HCT116 (cell line): Measurements from ENCODE around the gene HAND2. TPM values are rescaled to one million over a fixed set of nuclear protein-coding genes. Genes with fewer than 3 reads are reported as not detected.

ENCODE experiments used
- ATAC-seq: fragments of 200-7000 bp; cut with Tn5 transposase; 2 replicates; pipeline ENCODE4 v1.9.1; 2020; ENCODE audit warnings: mild to moderate bottlenecking, moderate library complexity
- BruUV-seq: library from RNA; stranded (reverse); fragments of 400-500 nt; replicated peaks from 2 replicates; lab custom pipeline; 2021; lab: Mats Ljungman, UMichigan
- CTCF ChIA-PET: fragments of 300-600 bp; sonication (Branson Sonifier 250); formaldehyde crosslinking; loops from one replicate; lab custom pipeline; 2021; ENCODE audit warnings: antibody characterized with exemption; lab: Charles Lee
- POLR2A ChIA-PET: fragments of 300-600, 350-600 bp; sonication (Branson Sonifier 250); formaldehyde crosslinking; loops from one replicate; lab custom pipeline; 2021; ENCODE audit warnings: antibody characterized with exemption; lab: Charles Lee
- RAD21 ChIA-PET, 2 experiments: fragments of 300-600 bp; sonication (Branson Sonifier 250); formaldehyde crosslinking; loops; one replicate each; lab custom pipeline; 2023; ENCODE audit warnings: low total read pairs in 2 of 2; ENCODE audit not compliant: uncharacterized antibody in 2 of 2, unreplicated experiment in 2 of 2, low non-redundant PET in 1 of 2; lab: Charles Lee
- DNase-seq: peaks from one replicate; pipeline ENCODE4 v3.0.0-alpha.2; 2010; ENCODE audit warnings: low read depth, low spot score
- H2AFZ ChIP-seq: fragments of 200-600 bp; shearing (Covaris generic), sonication (generic); 2 replicates; pipeline ENCODE4 v1.6.1; 2017; ENCODE audit warnings: low read depth, mixed run types, mixed read lengths, antibody characterized with exemption, low read length; ENCODE audit not compliant: poor library complexity, severe bottlenecking
- H3K27ac ChIP-seq: 2 replicates; pipeline ENCODE4 v1.5.1; 2012; ENCODE audit warnings: low read depth, low read length
- H3K27me3 ChIP-seq: fragments of 200-600 bp; sonication (generic); 2 replicates; pipeline ENCODE4 v1.6.1; 2016; ENCODE audit warnings: mixed run types, low read length, mixed read lengths; ENCODE audit not compliant: insufficient read depth
- H3K36me3 ChIP-seq, 2 experiments: fragments of 200-500 bp in 1 of 2; fragments of 200-600 bp in 1 of 2; sonication (Bioruptor generic) in 1 of 2; sonication (generic) in 1 of 2; 2 replicates each; pipeline versions ENCODE4 v1.5.1 to v1.6.1; 2014 to 2016; ENCODE audit warnings: low read length in 2 of 2, inconsistent platforms in 1 of 2, mixed read lengths in 1 of 2, mixed run types in 1 of 2; ENCODE audit not compliant: insufficient read depth in 2 of 2, control insufficient read depth in 1 of 2
- H3K4me1 ChIP-seq, 2 experiments: fragments of 200-600 bp in 1 of 2; sonication (generic) in 1 of 2; 2 replicates each; pipeline versions ENCODE4 v1.5.1 to v1.6.1; 2012 to 2017; ENCODE audit warnings: low read length in 2 of 2, inconsistent platforms in 1 of 2, mild to moderate bottlenecking in 1 of 2, mixed read lengths in 1 of 2, mixed run types in 1 of 2, moderate library complexity in 1 of 2; ENCODE audit not compliant: insufficient read depth in 2 of 2, control insufficient read depth in 1 of 2
- H3K4me2 ChIP-seq: fragments of 200-600 bp; sonication (generic); 2 replicates; pipeline ENCODE4 v1.6.1; 2017; ENCODE audit warnings: mixed run types, low read length, mixed read lengths
- H3K4me3 ChIP-seq, 2 experiments: fragments of 200-600 bp in 1 of 2; sonication (generic) in 1 of 2; replicated peaks in 1 of 2; 2 replicates each; pipeline ENCODE4 v1.5.1; 2011 to 2016; ENCODE audit warnings: low read length in 2 of 2, control low read depth in 1 of 2, low read depth in 1 of 2, mild to moderate bottlenecking in 1 of 2, mixed read lengths in 1 of 2, mixed run types in 1 of 2
- H3K79me2 ChIP-seq: fragments of 200-600 bp; sonication (generic); 2 replicates; pipeline ENCODE4 v1.6.1; 2017; ENCODE audit warnings: mild to moderate bottlenecking, mixed run types, low read length, moderate library complexity, mixed read lengths; ENCODE audit not compliant: insufficient read depth
- H3K9ac ChIP-seq: fragments of 200-600 bp; sonication (generic); 2 replicates; pipeline ENCODE4 v1.6.1; 2016; ENCODE audit warnings: low read length, mixed read lengths
- H3K9me2 ChIP-seq: fragments of 200-600 bp; sonication (generic), shearing (Covaris generic); 2 replicates; pipeline ENCODE4 v1.6.1; 2017; ENCODE audit warnings: mixed run types, mild to moderate bottlenecking, moderate library complexity; ENCODE audit not compliant: insufficient read depth
- H3K9me3 ChIP-seq, 2 experiments: fragments of 200-500 bp in 1 of 2; fragments of 200-600 bp in 1 of 2; sonication (Bioruptor generic) in 1 of 2; sonication (generic) in 1 of 2; 2 replicates each; pipeline ENCODE4 v1.6.1; 2014 to 2017; ENCODE audit warnings: low read length in 2 of 2, mixed read lengths in 2 of 2, inconsistent platforms in 1 of 2, low read depth in 1 of 2, mild to moderate bottlenecking in 1 of 2, mixed run types in 1 of 2, moderate library complexity in 1 of 2; ENCODE audit not compliant: control insufficient read depth in 1 of 2, insufficient read depth in 1 of 2
- H4K20me1 ChIP-seq: fragments of 200-600 bp; sonication (generic), shearing (Covaris generic); 2 replicates; pipeline ENCODE4 v1.6.1; 2017; ENCODE audit warnings: mixed run types, mild to moderate bottlenecking, moderate library complexity; ENCODE audit not compliant: insufficient read depth
- ATF3 ChIP-seq: IDR thresholded peaks from 2 replicates; pipeline ENCODE4 v1.6.1; 2012
- CBX3 ChIP-seq: IDR thresholded peaks from 2 replicates; pipeline ENCODE4 v1.6.1; 2012; ENCODE audit warnings: low read depth
- CEBPB ChIP-seq: IDR thresholded peaks from 2 replicates; pipeline ENCODE4 v1.6.1; 2012; ENCODE audit warnings: low read depth
- CTCF ChIP-seq, 3 experiments: fragments of 200-600 bp in 1 of 3; sonication (generic) in 1 of 3; IDR thresholded peaks in 2 of 3; conservative IDR thresholded peaks in 1 of 3; 2 replicates each; pipeline ENCODE4 v1.5.1; 2012 to 2017; ENCODE audit warnings: low read depth in 2 of 3, low read length in 2 of 3, antibody characterized with exemption in 1 of 3, borderline replicate concordance in 1 of 3, control low read depth in 1 of 3, mild to moderate bottlenecking in 1 of 3, mixed read lengths in 1 of 3, mixed run types in 1 of 3, moderate library complexity in 1 of 3; ENCODE audit not compliant: insufficient read depth in 1 of 3
- EGR1 ChIP-seq: IDR thresholded peaks from 2 replicates; pipeline ENCODE4 v1.6.1; 2012; ENCODE audit warnings: low read depth
- EZH2phosphoT487 ChIP-seq: fragments of 200-600 bp; IDR thresholded peaks from 2 replicates; pipeline ENCODE4 v1.6.1; 2018; ENCODE audit warnings: antibody characterized with exemption, borderline replicate concordance
- FOSL1 ChIP-seq: IDR thresholded peaks from 2 replicates; pipeline ENCODE4 v1.6.1; 2012; ENCODE audit warnings: low read depth
- JUND ChIP-seq: IDR thresholded peaks from 2 replicates; pipeline ENCODE4 v1.6.1; 2012
- MAX ChIP-seq: IDR thresholded peaks from 2 replicates; pipeline ENCODE4 v1.6.1; 2012
- POLR2A ChIP-seq: IDR thresholded peaks from 2 replicates; pipeline ENCODE4 v1.7.0; 2011; ENCODE audit warnings: borderline replicate concordance; ENCODE audit not compliant: insufficient read depth, insufficient read length; ENCODE audit errors: extremely low read depth
- SIN3A ChIP-seq: IDR thresholded peaks from 2 replicates; pipeline ENCODE4 v1.6.1; 2012; ENCODE audit warnings: low read depth
- SP1 ChIP-seq: IDR thresholded peaks from 2 replicates; pipeline ENCODE4 v1.6.1; 2012; ENCODE audit warnings: low read depth
- SRF ChIP-seq: IDR thresholded peaks from 2 replicates; pipeline ENCODE4 v1.6.1; 2012; ENCODE audit warnings: low read depth
- TCF7L2 ChIP-seq: IDR thresholded peaks from 2 replicates; pipeline ENCODE4 v1.7.0; 2011; ENCODE audit warnings: borderline replicate concordance, inconsistent platforms; ENCODE audit not compliant: insufficient read depth, insufficient read length; ENCODE audit errors: extremely low read depth
- YY1 ChIP-seq: IDR thresholded peaks from 2 replicates; pipeline ENCODE4 v1.6.1; 2011; ENCODE audit warnings: low read length, low read depth, moderate library complexity, mild to moderate bottlenecking; ENCODE audit not compliant: insufficient replicate concordance; ENCODE audit errors: extremely low read depth
- ZBTB33 ChIP-seq: IDR thresholded peaks from 2 replicates; pipeline ENCODE4 v1.6.1; 2011; ENCODE audit warnings: mild to moderate bottlenecking, low read length, moderate library complexity; ENCODE audit not compliant: insufficient replicate concordance; ENCODE audit errors: extremely low read depth
- ZFX ChIP-seq: fragments of 450-650 bp; IDR thresholded peaks from 2 replicates; pipeline ENCODE4 v1.6.1; 2017
- ZNF274 ChIP-seq: fragments of 200-500 bp; sonication (Bioruptor generic); IDR thresholded peaks from 2 replicates; pipeline ENCODE4 v1.6.1; 2014; ENCODE audit warnings: mild to moderate bottlenecking, low read depth, low read length, inconsistent platforms
- intact Hi-C: fragments of 100-400 bp; cut with micrococcal nuclease; formaldehyde crosslinking; loops from 2 replicates; pipeline ENCODE4 v1.10.0; 2022
- total RNA-seq: library from RNA; stranded (reverse); gene quantifications from one replicate; pipeline ENCODE4 v1.2.1, GENCODE V29; 2021; ENCODE audit not compliant: unreplicated experiment

The HAND2 gene
- total RNA-seq, 1 experiment from 2014 or later, result not detected

- TF ChIP-seq EZH2phosphoT487 (no peak), SRF (no peak), SIN3A (no peak), ZNF274 (no peak), ZFX (no peak)
These were observed 10.6 kb downstream of the HAND2 start (continued) for GRCh38 chr4:173519111-173520101.

GRCh38 chr4:173518425-173519102 lies 11.5 kb downstream of the HAND2 start:
- no TSS peak for BruUV-seq
- ATAC-seq, result no peak
- H4K20me1 ChIP-seq, result no peaks in the 10 kb centered on the region
- ChIA-PET RAD21 (no interaction called here), POLR2A (no interaction called here), CTCF (no interaction called here)
- H3K79me2 ChIP-seq, result no peaks in the 10 kb centered on the region
- no peaks in the 10 kb centered on the region for H3K9me3 ChIP-seq
- no peaks in the 10 kb centered on the region for H3K4me1 ChIP-seq
- DNase-seq, result no peak
- H3K9ac ChIP-seq, result no peak overlapping the region
- TF ChIP-seq ATF3, result no peak
- no peak for TF ChIP-seq MAX
- TF ChIP-seq SIN3A, result no peak
- TF ChIP-seq ZBTB33, result no peak
- TF ChIP-seq TCF7L2, result no peak
- no peak for TF ChIP-seq CTCF (IDR thresholded peaks at IDR 0.05 in 2 of 3, conservative IDR thresholded peaks at IDR 0.05 in 1 of 3; ENCODE audit: borderline replicate concordance in 1 of 3, insufficient read depth in 1 of 3, low read depth in 2 of 3, low read length in 2 of 3)
- TF ChIP-seq FOSL1, result no peak
- TF ChIP-seq JUND, result no peak
- no peak for TF ChIP-seq EZH2phosphoT487
- TF ChIP-seq POLR2A, result no peak
- TF ChIP-seq YY1, result no peak
- no peak for TF ChIP-seq EGR1
- no peak for TF ChIP-seq CEBPB
- TF ChIP-seq SP1, result no peak
- TF ChIP-seq CBX3, result no peak
- intact Hi-C loops, result no loop called here
- H3K36me3 ChIP-seq, result no peaks in the 10 kb centered on the region
- no peak overlapping the region for H3K4me3 ChIP-seq
- H3K9me2 ChIP-seq, result no peaks in the 10 kb centered on the region
- H3K27me3 ChIP-seq, result peaks cover 18% of the 10 kb centered on the region; the same call in 1 of the 2 replicates
- H3K27ac ChIP-seq, result no peak overlapping the region
- H2AFZ ChIP-seq, result no peak overlapping the region
- H3K4me2 ChIP-seq, result no peak overlapping the region
